Epidermal melanocyte (primary cell): ENCODE results near the gene C2CD3.
"Not testable (repeated sequence)": the region's sequence is repeated elsewhere in the genome, so short reads cannot be mapped to it uniquely, and the experiment has no call there.

Source experiments
- DNase-seq: peaks from one replicate; pipeline ENCODE4 v3.0.0; 2011; ENCODE audit warnings: low spot score; ENCODE audit not compliant: insufficient read length

Gene C2CD3

GRCh38 chr11:74123008-74123448 lies 47.8 kb downstream of the C2CD3 start:
- DNase-seq = no peak

- DNase-seq = no peak
Measured at GRCh38 chr11:74121804-74122203, 49.0 kb downstream of the C2CD3 start.

GRCh38 chr11:74120260-74121035 lies 50.4 kb downstream of the C2CD3 start:
- not testable (repeated sequence) for DNase-seq

- no peak for DNase-seq
Measured at GRCh38 chr11:74116719-74117118, 54.1 kb downstream of the C2CD3 start.

- no peak for DNase-seq
Measured at GRCh38 chr11:74112877-74113276, 57.9 kb downstream of the C2CD3 start.

- DNase-seq = no peak
Measured at GRCh38 chr11:74106124-74106523, 64.7 kb downstream of the C2CD3 start.

GRCh38 chr11:74102321-74102720 lies 68.5 kb downstream of the C2CD3 start:
- DNase-seq = no peak

GRCh38 chr11:74100735-74101134 lies 70.1 kb downstream of the C2CD3 start:
- no peak for DNase-seq

- DNase-seq = no peak
Measured at GRCh38 chr11:74100231-74100630, 70.6 kb downstream of the C2CD3 start.

GRCh38 chr11:74097686-74098237 lies 73.0 kb downstream of the C2CD3 start:
- DNase-seq = no peak

GRCh38 chr11:74094393-74094792 lies 76.4 kb downstream of the C2CD3 start:
- no peak for DNase-seq

- DNase-seq = no peak
Measured at GRCh38 chr11:74092425-74092824, 78.4 kb downstream of the C2CD3 start.

- DNase-seq = no peak
Measured at GRCh38 chr11:74091549-74091948, 79.3 kb downstream of the C2CD3 start.

- DNase-seq = no peak
Measured at GRCh38 chr11:74090701-74091100, 80.1 kb downstream of the C2CD3 start.

- DNase-seq = no peak
Measured at GRCh38 chr11:74086242-74086884, 84.4 kb downstream of the C2CD3 start.

GRCh38 chr11:74085542-74085892 lies 85.3 kb downstream of the C2CD3 start:
- DNase-seq = no peak

GRCh38 chr11:74084796-74085541 lies 85.8 kb downstream of the C2CD3 start:
- no peak for DNase-seq

- not testable (repeated sequence) for DNase-seq
Measured at GRCh38 chr11:74083927-74084326, 86.9 kb downstream of the C2CD3 start.

GRCh38 chr11:74081428-74081827 lies 89.4 kb downstream of the C2CD3 start:
- DNase-seq = no peak

- no peak for DNase-seq
Measured at GRCh38 chr11:74077193-74077592, 93.6 kb downstream of the C2CD3 start.

GRCh38 chr11:74072721-74073120 lies 98.1 kb downstream of the C2CD3 start:
- DNase-seq = peak; percentile 65

- DNase-seq = no peak
Measured at GRCh38 chr11:74072286-74072685, 98.5 kb downstream of the C2CD3 start.
